8988T (cell line): ENCODE measurements around the gene CACUL1.
"Not testable (repeated sequence)": the region's sequence is repeated elsewhere in the genome, so short reads cannot be mapped to it uniquely, and the experiment has no call there.

Source experiments
- DNase-seq: peaks from one replicate; pipeline ENCODE4 v3.0.0; 2011

The CACUL1 gene

DNA sequence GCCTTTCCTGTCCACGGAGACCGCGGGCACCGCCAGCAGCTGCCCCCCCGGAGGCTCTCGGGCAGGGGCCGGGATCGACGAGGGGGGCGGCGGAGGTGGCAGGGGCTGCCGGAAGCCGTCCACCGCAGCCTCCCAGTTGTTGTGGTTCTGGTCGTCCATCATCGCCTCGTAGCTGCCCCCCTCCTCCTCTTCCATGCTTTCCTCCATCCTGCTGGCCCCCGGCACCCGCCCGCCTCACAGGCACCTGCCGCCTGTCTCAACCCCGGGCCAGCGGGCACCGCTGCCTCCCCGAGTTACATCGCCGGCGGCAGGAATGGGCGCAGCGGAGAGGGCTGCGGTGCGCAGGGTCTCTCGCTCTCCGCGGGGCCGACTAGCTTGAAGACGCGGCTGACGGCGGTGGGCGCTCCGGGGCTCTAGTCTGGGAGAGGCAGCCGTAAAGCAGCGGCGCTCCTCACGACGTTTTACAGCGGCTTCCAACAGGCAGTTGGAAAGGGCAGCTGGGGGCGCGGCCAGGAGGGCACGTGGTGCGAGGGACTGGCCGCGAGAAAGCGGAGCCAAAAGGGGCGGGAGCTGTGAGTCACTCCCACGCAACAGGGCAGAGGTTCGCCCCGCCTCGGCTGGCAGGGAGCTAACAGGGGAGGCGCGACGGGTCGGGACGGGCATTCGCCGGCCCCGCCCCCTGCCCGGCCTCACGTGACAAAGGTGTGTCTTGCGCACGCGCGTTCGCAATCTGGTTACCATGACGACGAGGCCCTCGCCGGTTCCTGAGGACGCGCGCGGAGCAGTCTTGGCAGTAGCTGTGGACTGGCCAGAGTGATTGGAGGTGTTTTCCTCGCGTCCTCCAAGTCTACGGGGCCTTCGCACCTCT lies at the start of gene CACUL1:
TSS of gene CACUL1 (minus strand) at position 415 of the 868 bp plus-strand sequence. CDS start at position 207, 208 bp downstream.
- peak; percentile 81 for DNase-seq

DNA sequence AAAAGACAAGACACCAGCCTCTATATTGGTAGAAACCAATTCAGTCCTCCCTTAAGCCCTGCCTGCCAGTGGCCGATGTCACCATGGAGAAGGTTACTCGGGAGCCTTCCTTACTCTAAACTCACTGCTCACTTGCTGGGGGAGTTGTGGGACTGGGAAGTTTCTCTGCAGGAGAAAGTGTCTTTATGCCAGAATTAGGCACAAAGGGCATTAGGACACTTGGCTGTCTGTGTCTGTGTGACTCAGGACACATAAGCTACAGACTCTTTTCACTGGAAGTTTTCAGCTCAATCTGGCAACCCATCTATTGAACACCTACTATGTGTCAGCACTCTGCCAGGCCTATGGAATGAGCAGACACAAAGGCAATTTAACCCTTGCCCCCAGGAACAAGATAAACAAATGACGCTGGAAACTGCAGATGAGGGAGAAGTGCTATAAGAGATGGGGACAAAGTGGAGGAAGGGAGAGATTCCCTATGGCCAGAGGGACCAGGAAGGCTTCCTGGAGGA lies 49.5 kb upstream of the CACUL1 start:
- no peak for DNase-seq

DNA sequence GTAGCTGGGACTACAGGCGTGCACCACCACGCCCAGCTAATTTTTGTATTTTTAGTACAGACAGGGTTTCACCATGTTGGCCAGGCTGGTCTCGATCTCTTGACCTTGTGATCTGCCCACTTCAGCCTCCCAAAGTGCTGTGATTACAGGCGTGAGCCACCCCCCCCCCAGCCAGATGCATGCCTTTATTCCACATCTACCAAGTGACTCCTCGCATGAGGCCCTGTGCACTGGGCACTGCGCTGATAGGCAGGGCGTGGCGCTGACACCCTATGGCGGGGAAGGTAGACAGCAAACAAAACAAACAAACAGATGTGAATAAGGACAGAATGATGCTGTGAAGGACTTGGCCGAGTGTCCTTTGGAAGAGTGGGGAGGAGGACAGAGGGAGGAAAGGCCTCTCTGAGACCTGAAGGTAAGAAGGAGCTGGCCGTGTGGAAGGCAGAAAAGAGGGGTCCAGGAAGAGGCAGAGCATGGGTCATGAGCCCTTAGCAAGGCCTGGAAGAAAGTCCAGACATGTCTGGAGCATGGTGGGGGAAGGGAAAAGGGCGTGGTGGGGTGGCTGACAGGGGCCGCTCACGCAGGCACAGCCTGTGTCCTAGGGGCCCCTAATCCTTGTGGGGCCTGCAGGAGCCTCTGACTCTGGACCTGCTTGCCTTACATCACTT lies 47.5 kb upstream of the CACUL1 start:
- no peak for DNase-seq

DNA sequence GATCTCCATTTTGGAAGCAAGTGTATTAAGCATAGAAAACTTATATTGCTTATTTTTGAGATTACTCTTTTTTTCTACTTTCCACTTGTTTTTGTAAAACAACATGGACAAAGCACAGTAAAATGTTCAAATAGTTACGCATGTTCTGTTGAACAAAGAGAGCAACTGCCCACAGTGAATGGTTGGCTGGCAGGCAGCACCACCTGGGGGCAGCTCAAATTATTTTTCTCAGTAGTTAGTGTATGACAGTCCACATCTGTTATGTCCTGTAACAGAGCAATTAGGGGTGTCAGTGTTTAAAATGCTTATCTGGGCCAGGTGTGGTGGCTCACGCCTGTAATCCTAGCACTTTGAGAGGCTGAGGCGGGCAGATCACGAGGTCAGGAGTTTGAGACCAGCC lies 46.1 kb upstream of the CACUL1 start:
- no peak for DNase-seq

DNA sequence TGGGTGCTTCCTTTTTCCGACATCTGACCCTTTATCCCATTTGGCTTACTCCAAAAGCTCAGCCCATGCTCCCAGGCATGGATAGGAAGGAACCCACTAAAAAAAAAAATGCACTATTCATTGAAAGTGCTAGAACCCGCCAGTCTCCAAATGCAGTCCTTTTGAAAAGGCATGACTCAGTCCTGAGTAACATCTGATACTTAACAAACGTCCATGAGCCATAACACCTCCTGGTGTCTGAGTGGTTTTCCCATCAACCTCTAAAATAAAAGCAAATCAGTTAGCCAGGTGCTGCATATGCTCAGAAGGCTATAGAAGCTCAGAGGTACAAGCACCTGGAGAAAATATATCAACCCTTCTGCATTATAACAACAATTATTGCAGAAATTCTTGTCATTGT lies 45.0 kb upstream of the CACUL1 start:
- DNase-seq: no peak

DNA sequence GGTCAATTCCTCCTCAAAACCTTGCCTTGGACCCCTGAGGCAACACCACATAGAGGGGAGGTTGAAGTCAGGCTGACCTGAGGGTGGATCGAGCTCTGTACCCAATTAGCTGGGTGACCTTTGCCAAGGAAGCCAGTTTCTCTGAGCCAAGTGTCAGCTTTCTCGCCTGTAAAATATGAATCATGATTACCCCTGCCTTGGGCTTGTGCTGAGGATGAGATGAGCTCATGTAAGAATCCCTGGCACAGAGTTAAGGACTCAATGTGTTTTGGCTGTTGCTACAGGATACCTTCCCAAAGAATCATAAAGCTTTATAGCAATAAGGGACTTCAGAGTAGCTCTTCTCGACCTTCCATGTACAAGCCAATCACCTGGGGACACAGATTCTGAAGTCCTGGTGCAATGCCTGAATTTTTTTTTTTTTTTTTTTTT lies 43.5 kb upstream of the CACUL1 start:
- no peak for DNase-seq

DNA sequence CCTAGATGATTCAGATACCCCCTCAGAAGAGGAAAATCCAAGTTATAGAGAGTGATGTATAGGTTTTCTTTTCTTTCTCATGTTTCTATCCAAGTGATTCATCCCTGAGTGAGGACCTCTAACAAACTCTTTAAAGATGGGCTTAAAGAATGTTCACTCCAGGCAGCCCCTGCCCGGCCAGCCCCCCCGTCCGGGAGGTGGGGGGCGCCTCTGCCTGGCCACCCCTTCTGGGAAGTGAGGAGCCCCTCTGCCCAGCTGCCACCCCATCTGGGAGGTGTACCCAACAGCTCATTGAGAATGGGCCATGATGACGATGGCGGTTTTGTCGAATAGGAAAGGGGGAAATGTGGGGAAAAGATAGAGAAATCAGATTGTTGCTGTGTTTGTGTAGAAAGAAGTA lies 40.2 kb upstream of the CACUL1 start:
- not testable (repeated sequence) for DNase-seq

DNA sequence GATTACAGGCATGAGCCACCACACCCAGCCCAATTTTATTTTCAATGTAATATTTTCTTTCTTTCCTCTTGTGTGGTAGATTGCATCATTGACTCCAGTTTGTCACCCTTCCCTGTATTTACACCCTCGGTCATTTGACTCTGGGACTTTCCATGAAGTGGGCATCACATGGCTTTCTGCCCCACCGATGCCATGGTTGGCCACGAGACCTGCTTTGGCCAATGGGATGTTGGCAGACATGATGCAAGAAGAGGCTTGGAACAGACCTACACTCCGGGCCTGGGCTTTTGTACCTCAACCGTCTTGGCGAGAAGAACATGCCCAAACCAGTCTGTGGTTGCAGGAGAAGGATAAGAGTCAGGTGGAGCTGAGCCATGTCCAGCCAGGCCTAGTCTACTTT lies 38.8 kb upstream of the CACUL1 start:
- DNase-seq: no peak

DNA sequence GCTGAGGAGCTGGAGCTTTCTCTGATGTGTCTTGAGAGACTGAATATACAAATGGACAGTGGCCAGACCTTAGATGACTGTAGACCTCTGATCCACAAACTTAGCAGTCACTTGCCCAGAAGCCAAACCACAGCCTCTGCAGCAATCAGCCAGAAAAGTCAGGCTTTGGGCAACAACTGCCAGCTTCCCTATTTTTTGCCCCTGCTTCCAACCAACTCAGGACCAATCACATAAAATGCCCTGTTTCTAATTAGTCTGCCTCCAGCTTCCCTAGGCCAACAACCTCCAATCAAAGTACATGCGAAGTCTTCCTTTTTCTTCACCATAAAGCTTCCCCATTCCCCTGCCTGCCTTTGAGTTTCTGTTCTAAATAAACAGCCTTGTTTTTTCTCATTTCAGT lies 37.8 kb upstream of the CACUL1 start:
- DNase-seq: no peak

DNA sequence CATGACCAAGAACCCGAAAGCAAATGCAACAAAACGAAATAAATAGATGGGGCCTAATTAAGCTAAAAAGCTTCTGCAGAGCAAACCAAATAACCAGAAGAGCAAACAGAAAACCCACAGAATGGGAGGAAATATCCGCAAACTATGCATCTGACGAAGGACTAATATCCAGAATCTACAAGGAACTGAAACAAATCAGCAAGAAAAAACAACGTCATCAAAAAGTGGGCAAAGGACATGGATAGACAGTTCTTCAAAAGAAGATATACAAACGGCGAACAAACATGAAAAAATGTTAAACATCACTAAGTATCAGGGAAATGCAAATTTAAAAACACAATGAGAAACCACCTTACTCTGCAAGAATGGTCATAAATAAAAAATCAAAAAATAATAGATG lies 35.3 kb upstream of the CACUL1 start:
- DNase-seq: no peak

DNA sequence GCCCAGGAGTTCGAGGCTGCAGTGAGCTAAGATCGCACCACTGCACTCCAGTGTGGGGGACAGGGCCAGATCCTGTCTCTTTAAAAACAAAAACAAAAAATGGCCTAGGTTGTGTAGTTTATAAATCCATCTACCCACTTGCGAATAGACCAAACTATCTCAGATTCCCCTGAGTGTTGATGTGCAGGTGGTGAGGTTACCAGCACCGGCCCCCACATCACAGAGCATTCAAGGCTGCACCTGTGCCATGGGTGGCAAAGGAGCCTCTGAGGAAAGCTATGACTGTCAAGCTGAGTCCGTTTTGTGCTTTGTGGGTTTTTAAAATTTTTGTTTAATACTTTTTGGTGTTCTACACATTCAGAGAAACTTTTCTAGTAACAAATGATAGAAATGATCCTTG lies 30.8 kb upstream of the CACUL1 start:
- no peak for DNase-seq

DNA sequence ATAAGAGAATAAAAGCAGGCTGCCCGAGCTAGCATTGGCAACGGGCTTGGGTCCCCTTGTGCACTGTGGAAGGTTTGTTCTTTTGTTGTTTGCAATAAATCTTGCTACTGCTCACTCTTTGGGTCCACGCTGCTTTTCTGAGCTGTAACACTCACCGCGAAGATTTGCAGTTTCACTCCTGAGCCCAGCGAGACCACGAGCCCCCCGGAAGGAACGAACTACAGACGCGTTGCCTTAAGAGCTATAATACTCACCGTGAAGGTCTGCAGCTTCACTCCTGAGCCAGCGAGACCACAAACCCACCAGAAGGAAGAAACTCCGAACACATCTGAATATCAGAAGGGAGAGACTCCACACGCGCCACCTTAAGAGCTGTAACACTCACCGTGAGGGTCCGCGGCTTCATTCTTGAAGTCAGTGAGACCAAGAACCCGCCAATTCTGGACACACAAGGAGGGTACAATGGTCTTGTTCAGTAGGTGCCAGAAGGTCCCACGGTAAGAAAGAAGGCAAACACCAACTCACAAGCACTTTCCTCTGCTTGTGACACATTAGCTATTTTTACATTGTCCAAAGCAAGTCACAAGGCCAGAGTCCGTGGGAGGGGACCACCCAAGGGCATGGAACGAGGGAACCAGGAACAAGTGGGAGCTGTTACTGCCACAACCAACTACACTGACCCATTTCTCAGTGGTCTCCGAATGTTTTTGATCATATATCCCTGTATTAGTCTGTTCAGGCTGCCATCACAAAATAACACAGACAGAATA lies 29.2 kb upstream of the CACUL1 start:
- DNase-seq: no peak

DNA sequence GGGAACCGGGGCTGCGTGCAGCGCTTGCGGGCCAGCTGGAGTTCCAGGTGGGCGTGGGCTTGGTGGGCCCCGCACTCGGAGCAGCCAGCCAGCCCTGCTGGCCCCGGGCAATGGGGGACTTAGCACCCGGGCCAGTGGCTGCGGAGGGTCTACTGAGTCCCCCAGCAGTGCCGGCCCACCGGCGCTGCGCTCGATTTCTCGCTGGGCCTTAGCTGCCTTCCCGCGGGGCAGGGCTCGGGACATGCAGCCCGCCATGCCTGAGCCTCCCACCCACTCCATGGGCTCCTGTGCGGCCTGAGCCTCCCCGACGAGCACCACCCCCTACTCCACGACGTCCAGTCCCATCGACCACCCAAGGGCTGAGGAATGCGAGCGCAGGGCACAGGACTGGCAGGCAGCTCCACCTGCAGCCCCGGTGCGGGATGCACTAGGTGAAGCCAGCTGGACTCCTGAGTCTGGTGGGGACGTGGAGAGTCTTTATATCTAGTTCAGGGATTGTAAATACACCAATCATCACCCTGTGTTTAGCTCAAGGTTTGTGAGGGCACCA lies 28.2 kb upstream of the CACUL1 start:
- DNase-seq: not testable (repeated sequence)

DNA sequence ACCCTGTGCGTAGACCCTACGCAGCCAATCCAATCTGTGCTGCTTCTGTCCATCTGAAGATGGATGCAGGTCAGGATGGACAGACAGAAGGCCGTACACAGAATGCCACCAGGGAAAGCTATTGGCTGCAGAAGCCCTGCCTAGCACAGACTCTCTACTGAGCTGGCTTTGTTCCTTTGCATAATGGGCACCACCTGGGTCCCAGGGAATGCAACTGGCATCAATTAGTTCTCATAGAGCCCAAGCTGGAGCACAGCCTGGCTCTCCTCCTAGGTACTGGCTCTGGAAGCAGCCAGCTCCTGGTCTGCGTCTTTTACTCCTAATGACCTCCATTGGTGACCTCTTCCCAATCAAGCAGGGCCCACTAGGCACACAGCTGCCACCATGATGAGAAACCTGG lies 26.8 kb upstream of the CACUL1 start:
- no peak for DNase-seq

DNA sequence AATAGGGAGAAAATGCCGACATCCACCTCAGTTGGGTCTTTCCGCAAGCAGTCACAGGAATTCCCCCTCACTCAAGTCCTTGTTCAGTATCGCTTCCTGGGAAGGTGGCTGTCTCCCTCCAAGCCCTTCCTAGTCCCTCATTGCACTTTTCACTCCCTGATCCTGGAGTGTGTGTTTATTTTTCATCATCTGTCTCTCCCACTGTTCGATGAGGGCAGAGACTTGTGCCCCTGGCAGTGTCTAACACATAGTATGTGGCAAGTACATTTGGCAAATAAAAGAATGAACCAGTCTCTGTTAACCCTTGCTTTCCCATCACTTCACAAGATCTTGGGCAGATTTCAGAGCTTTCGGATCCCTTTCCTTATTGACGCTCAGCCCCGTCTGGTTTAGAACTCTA lies 24.0 kb upstream of the CACUL1 start:
- DNase-seq: no peak

DNA sequence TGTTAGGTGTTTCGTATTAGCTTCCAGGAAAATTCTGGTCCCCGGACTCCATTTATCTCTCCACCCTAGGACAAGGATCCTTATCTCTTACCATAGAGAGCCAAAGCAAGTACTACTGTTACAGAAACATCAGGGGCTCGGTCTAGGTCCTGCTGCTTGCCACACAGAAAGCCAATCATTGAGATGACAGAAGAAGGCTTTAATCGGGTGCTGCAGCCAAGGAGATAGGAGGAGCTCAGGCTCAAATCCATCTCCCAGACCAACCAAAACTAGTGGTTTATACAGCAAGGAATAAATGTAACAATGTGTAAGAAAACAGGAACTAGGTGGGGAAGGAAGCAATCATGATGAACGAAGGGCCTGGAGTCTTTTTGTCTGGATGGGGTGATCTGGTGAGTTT lies 22.2 kb upstream of the CACUL1 start:
- no peak for DNase-seq

DNA sequence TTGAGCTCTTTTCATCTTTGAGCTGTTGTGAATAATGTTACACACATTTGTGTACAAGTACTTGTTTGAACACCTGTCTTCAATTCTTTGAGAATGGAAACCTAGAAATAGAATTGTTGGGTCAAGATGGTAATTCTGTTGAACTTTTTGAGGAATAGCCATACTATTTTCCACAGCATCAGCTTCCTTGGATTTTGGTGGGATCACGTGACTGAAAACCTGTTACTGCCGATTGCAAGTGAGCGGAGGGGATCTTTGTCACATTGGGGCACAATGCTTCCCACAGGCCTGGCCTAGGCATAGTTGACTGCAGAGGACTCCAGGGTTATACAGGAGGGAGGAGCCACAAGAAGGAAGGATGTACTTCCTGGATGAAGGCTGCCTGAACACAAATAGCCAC lies 21.3 kb upstream of the CACUL1 start:
- no peak for DNase-seq

DNA sequence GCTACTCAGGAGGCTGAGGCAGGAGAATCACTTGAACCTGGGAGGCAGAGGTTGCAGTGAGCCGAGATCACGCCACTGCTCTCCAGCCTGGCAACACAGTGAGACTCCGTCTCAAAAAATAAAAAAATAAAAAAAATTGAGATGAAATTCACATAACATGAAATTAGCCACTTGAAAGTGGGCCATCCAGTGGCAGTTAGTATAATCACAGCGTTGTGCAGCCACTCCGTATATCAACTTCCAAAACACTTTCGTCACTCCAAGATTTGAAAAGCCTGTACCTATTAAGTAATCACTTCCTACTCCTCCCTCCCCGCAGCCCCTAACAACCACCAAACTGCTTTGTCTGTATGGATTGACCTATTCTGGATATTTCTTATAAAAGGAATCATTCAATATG lies 20.7 kb upstream of the CACUL1 start:
- DNase-seq: no peak

DNA sequence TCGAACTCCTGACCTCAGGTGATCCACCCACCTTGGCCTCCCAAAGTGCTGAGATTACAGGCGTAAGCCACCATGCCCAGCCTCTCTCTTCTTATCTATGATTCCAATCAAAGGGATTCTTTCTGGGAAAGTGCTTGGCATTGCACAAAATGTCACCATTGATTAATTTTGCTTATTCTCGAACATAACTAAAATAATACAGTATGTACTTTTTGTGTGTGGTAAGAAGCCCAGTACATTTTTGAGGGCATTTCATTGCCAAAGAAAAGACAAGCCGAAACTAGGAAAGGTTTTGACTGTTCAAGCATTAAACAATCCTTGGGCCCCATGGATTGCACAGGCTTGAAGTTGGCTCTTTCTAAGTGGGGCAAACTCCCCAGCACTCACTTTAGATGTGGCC lies 18.3 kb upstream of the CACUL1 start:
- no peak for DNase-seq

DNA sequence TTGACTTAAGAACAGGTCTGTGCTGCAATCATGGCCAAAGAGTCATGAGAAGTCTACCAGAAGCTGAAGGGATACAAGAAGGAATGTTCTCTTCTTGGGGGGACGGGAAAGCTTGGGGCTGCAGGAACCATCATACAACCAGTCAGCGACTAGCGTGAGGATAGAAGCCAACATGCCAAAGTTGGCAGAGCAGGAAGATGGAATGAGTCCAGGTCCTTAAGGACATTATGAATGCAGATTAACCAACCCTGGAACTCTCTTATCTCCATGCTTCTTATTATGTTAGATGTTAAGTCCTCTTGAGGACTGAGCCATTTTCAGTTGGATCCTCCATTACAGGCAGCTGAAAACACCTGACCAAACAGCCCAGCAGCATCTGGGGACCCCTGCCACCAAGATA lies 17.2 kb upstream of the CACUL1 start:
- DNase-seq: no peak

DNA sequence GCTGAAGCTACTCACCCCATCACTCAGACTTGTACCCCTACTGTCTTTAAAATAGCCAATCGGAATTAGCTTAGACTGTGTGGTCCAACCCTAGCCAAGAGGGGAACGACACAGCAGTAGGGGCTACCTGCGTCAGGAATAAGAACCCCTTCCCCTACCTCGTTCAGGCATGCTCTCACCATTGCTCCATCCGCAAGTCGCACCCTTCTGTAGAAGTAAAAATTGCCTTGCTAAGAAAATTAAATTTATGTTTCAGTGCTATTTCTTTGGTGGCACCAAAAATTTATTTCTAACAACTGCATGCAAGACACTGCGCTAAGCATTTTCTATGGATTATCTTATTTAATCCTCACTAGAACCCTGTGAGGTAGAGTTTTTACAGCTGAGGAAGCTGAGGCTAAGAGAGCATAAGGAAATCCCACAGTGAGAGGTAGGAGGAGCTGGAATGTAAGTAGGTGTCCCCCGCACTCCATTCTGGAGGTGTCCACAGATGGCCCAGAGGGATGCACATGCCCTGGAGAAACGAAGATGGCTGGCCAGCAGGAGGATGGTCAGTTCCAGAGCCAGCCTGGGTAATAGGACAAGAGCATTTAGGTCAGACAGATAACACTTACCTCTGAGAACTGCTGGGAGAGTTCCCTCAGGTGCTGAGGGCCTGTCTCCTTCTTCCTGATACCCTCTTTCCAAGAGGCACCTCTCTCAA lies 15.3 kb upstream of the CACUL1 start:
- DNase-seq: no peak
